H1 (cell line): Measurements from ENCODE around the gene SUGP2. TPM values are rescaled to one million over a fixed set of nuclear protein-coding genes. Genes with fewer than 3 reads are reported as not detected.

ENCODE experiments used
- CTCF ChIA-PET: fragments of 300-600 bp; sonication (Branson Sonifier 250); formaldehyde crosslinking; loops from one replicate; lab custom pipeline; 2021; ENCODE audit not compliant: partially characterized antibody; lab: Charles Lee
- POLR2A ChIA-PET: fragments of 300-600 bp; sonication (Branson Sonifier 250); formaldehyde crosslinking; loops from one replicate; lab custom pipeline; 2021; ENCODE audit warnings: inconsistent platforms; ENCODE audit not compliant: partially characterized antibody; lab: Charles Lee
- DNase-seq, 2 experiments: peaks; one replicate each; pipeline versions ENCODE4 v3.0.0 to v3.0.0-alpha.2; 2010 to 2022; ENCODE audit warnings: low spot score in 2 of 2, low read depth in 1 of 2, mixed read lengths in 1 of 2
- FAIRE-seq: peaks from 2 replicates; lab custom pipeline; 2011; peaks lifted over from hg19 to GRCh38; lab: Jason Lieb, UNC
- H2AFZ ChIP-seq: 2 replicates; pipeline ENCODE4 v1.8.1; 2012; ENCODE audit warnings: low read length, inconsistent platforms
- H2AK5ac ChIP-seq: 2 replicates; pipeline ENCODE4 v1.6.1; 2013; ENCODE audit warnings: low read depth, low read length
- H2BK120ac ChIP-seq: replicated peaks from 2 replicates; pipeline ENCODE3; 2013; ENCODE audit warnings: low read depth, low read length, inconsistent platforms
- H2BK12ac ChIP-seq: 2 replicates; pipeline ENCODE4 v1.6.1; 2013; ENCODE audit warnings: low read depth, low read length
- H2BK15ac ChIP-seq: 2 replicates; pipeline ENCODE4 v1.6.1; 2013; ENCODE audit warnings: low read length
- H2BK20ac ChIP-seq: 2 replicates; pipeline ENCODE4 v1.6.1; 2013; ENCODE audit warnings: low read length
- H2BK5ac ChIP-seq: 2 replicates; pipeline ENCODE4 v1.6.1; 2013; ENCODE audit warnings: low read depth, low read length
- H3K14ac ChIP-seq: 2 replicates; pipeline ENCODE4 v1.6.1; 2013; ENCODE audit warnings: inconsistent platforms; ENCODE audit not compliant: insufficient read length
- H3K18ac ChIP-seq: 2 replicates; pipeline ENCODE4 v1.6.1; 2013; ENCODE audit warnings: low read length; ENCODE audit errors: extremely low read depth
- H3K23ac ChIP-seq: 2 replicates; pipeline ENCODE4 v1.6.1; 2013; ENCODE audit warnings: inconsistent platforms; ENCODE audit not compliant: insufficient read length
- H3K23me2 ChIP-seq: 2 replicates; pipeline ENCODE4 v1.6.1; 2013; ENCODE audit warnings: low read depth, low read length
- H3K27ac ChIP-seq: 2 replicates; pipeline ENCODE4 v1.6.1; 2011; ENCODE audit warnings: low read depth, low read length, inconsistent platforms
- H3K27me3 ChIP-seq, 4 experiments: replicated peaks in 1 of 4; 1 replicate in 1 of 4; 2 replicates in 3 of 4; pipeline versions ENCODE4 v1.6.1 to v1.8.1; 2011 to 2013; ENCODE audit warnings: low read length in 3 of 4, mild to moderate bottlenecking in 3 of 4, inconsistent platforms in 2 of 4, mixed read lengths in 2 of 4, moderate library complexity in 1 of 4; ENCODE audit not compliant: control insufficient read depth in 3 of 4, insufficient read depth in 3 of 4; ENCODE audit errors: extremely low read depth in 1 of 4
- H3K36me3 ChIP-seq, 4 experiments: 2 replicates each; pipeline versions ENCODE4 v1.6.1 to v1.8.1; 2011 to 2013; ENCODE audit warnings: mild to moderate bottlenecking in 4 of 4, low read length in 3 of 4, moderate library complexity in 2 of 4, control low read depth in 1 of 4, inconsistent platforms in 1 of 4; ENCODE audit not compliant: insufficient read depth in 4 of 4, control insufficient read depth in 2 of 4
- H3K4ac ChIP-seq: replicated peaks from 2 replicates; pipeline ENCODE3; 2013; ENCODE audit warnings: low read length, low read depth, mixed read lengths, inconsistent platforms; ENCODE audit not compliant: insufficient read length
- H3K4me1 ChIP-seq, 4 experiments: replicated peaks in 1 of 4; 1 replicate in 1 of 4; 2 replicates in 3 of 4; pipeline versions ENCODE4 v1.6.1 to v1.8.1; 2011 to 2013; ENCODE audit warnings: low read length in 3 of 4, inconsistent platforms in 2 of 4, mixed read lengths in 1 of 4; ENCODE audit not compliant: insufficient read depth in 4 of 4, control insufficient read depth in 3 of 4
- H3K4me2 ChIP-seq, 2 experiments: 2 replicates each; pipeline versions ENCODE4 v1.6.1 to v1.8.1; 2011 to 2013; ENCODE audit warnings: low read depth in 2 of 2, low read length in 2 of 2, control low read depth in 1 of 2, inconsistent platforms in 1 of 2, mild to moderate bottlenecking in 1 of 2; ENCODE audit not compliant: insufficient read depth in 1 of 2
- H3K4me3 ChIP-seq, 4 experiments: fragments of 200-600, 300-600 bp in 1 of 4; sonication (generic), shearing (Covaris generic), sonication (Bioruptor Twin) in 1 of 4; 2 replicates each; pipeline versions ENCODE4 v1.5.1 to v1.8.1; 2011 to 2016; ENCODE audit warnings: low read length in 4 of 4, low read depth in 3 of 4, control low read depth in 2 of 4, inconsistent platforms in 2 of 4, mild to moderate bottlenecking in 2 of 4, mixed read lengths in 1 of 4, moderate library complexity in 1 of 4; ENCODE audit not compliant: insufficient read depth in 2 of 4; ENCODE audit errors: extremely low read depth in 1 of 4
- H3K56ac ChIP-seq: replicated peaks from 2 replicates; pipeline ENCODE3; 2013; ENCODE audit warnings: low read depth, mild to moderate bottlenecking, mixed read lengths, low read length, inconsistent platforms; ENCODE audit not compliant: insufficient read length
- H3K79me1 ChIP-seq: 2 replicates; pipeline ENCODE4 v1.6.1; 2013; ENCODE audit warnings: low read depth, low read length, control low read depth
- H3K79me2 ChIP-seq, 2 experiments: 2 replicates each; pipeline versions ENCODE4 v1.6.1 to v1.8.1; 2012 to 2013; ENCODE audit warnings: low read length in 2 of 2, mild to moderate bottlenecking in 2 of 2, inconsistent platforms in 1 of 2; ENCODE audit not compliant: insufficient read depth in 2 of 2, control insufficient read depth in 1 of 2
- H3K9ac ChIP-seq, 4 experiments: replicated peaks in 1 of 4; 1 replicate in 1 of 4; 2 replicates in 3 of 4; pipeline versions ENCODE4 v1.6.1 to v1.8.1; 2011 to 2013; ENCODE audit warnings: low read depth in 3 of 4, low read length in 3 of 4, control low read depth in 2 of 4, mild to moderate bottlenecking in 2 of 4, moderate library complexity in 2 of 4, inconsistent platforms in 1 of 4; ENCODE audit errors: extremely low read depth in 1 of 4
- H3K9me3 ChIP-seq, 2 experiments: 2 replicates each; pipeline versions ENCODE4 v1.6.1 to v1.8.1; 2012 to 2013; ENCODE audit warnings: mild to moderate bottlenecking in 2 of 2, moderate library complexity in 2 of 2, control low read depth in 1 of 2, inconsistent platforms in 1 of 2, low read depth in 1 of 2, low read length in 1 of 2, mixed read lengths in 1 of 2; ENCODE audit not compliant: insufficient read depth in 2 of 2
- H4K20me1 ChIP-seq, 2 experiments: replicated peaks in 1 of 2; 2 replicates each; pipeline versions ENCODE3 to v1.8.1; 2011 to 2013; ENCODE audit warnings: inconsistent platforms in 2 of 2, low read length in 2 of 2, mild to moderate bottlenecking in 1 of 2; ENCODE audit not compliant: insufficient read depth in 2 of 2, control insufficient read depth in 1 of 2
- H4K5ac ChIP-seq: 2 replicates; pipeline ENCODE4 v1.6.1; 2013; ENCODE audit warnings: low read length, low read depth, mixed read lengths, inconsistent platforms; ENCODE audit not compliant: insufficient read length
- H4K8ac ChIP-seq: 2 replicates; pipeline ENCODE4 v1.8.0; 2013; ENCODE audit warnings: mild to moderate bottlenecking, moderate library complexity, low read length, inconsistent platforms; ENCODE audit not compliant: insufficient read depth; ENCODE audit errors: extremely low read depth
- H4K91ac ChIP-seq: replicated peaks from 2 replicates; pipeline ENCODE3; 2013; ENCODE audit warnings: low read length, mixed read lengths, inconsistent platforms; ENCODE audit not compliant: insufficient read length
- EP300 ChIP-seq, 2 experiments: IDR thresholded peaks; 1 replicate in 1 of 2; 2 replicates in 1 of 2; pipeline ENCODE4 v1.6.1; 2011 to 2012; ENCODE audit warnings: low read depth in 2 of 2, low read length in 2 of 2, mild to moderate bottlenecking in 2 of 2, borderline replicate concordance in 1 of 2, inconsistent platforms in 1 of 2, moderate library complexity in 1 of 2
- HDAC6 ChIP-seq: IDR thresholded peaks from one replicate; pipeline ENCODE4 v1.7.1; 2012; ENCODE audit warnings: low read depth, mild to moderate bottlenecking, inconsistent platforms, low read length, moderate library complexity
- JUN ChIP-seq: IDR thresholded peaks from 2 replicates; pipeline ENCODE4 v1.6.1; 2011; ENCODE audit warnings: low read depth, mild to moderate bottlenecking, improper control_type of control experiment, low read length
- MAFK ChIP-seq: IDR thresholded peaks from 2 replicates; pipeline ENCODE4 v1.6.1; 2012; ENCODE audit warnings: low read depth, mild to moderate bottlenecking, improper control_type of control experiment, low read length
- NANOG ChIP-seq: IDR thresholded peaks from 2 replicates; pipeline ENCODE4 v1.6.1; 2011; ENCODE audit warnings: low read length, low read depth, mild to moderate bottlenecking, inconsistent platforms; ENCODE audit not compliant: insufficient read depth, poor library complexity, severe bottlenecking
- PHF8 ChIP-seq: fragments of 200-600 bp; sonication (generic); conservative IDR thresholded peaks from 2 replicates; pipeline ENCODE4 v1.7.1; 2012; ENCODE audit warnings: low read depth, mild to moderate bottlenecking, inconsistent platforms, low read length, moderate library complexity
- SAP30 ChIP-seq: fragments of 300-600 bp; sonication (generic); IDR thresholded peaks from 2 replicates; pipeline ENCODE4 v1.7.1; 2012; ENCODE audit warnings: low read length, moderate library complexity, mild to moderate bottlenecking, inconsistent platforms; ENCODE audit not compliant: insufficient read depth, insufficient replicate concordance
- SIRT6 ChIP-seq: IDR thresholded peaks from one replicate; pipeline ENCODE4 v1.7.1; 2012; ENCODE audit warnings: low read length, inconsistent platforms
- SP4 ChIP-seq: IDR thresholded peaks from 2 replicates; pipeline ENCODE4 v1.6.1; 2012; ENCODE audit warnings: low read length, inconsistent platforms
- TAF7 ChIP-seq: optimal IDR thresholded peaks from 2 replicates; pipeline ENCODE3; 2011; ENCODE audit warnings: low read depth, mild to moderate bottlenecking, inconsistent platforms, low read length, moderate library complexity, borderline replicate concordance
- WGBS, 2 experiments: shearing (Covaris generic) in 1 of 2; methylation state at CpG; one replicate each; pipeline versions ENCODE4 v1.1.6 to v1.1.7; 2013 to 2015; ENCODE audit warnings: low lambda C conversion rate in 2 of 2, mixed read lengths in 2 of 2, inconsistent platforms in 1 of 2, low coverage in 1 of 2, missing lambda C conversion rate in 1 of 2; ENCODE audit not compliant: insufficient replicate concordance in 2 of 2, insufficient coverage in 1 of 2, insufficient read length in 1 of 2; ENCODE audit errors: extremely low coverage in 1 of 2, missing lambda C conversion rate in 1 of 2; 5-methylcytosine and 5-hydroxymethylcytosine counted together
- polyA plus RNA-seq, 7 experiments: library from polyadenylated mRNA; depleted of rRNA in 3 of 7; stranded (reverse) in 5 of 7; unstranded in 2 of 7; fragments of >200 nt in 5 of 7; fragments of 200-250 nt in 2 of 7; gene quantifications; 1 replicate in 5 of 7; 2 replicates in 1 of 7; 4 replicates in 1 of 7; pipeline versions ENCODE4 v1.2.1 to v1.2.3, GENCODE V29; 2011 to 2013; ENCODE audit warnings: missing spikeins in 2 of 7, mixed read lengths in 2 of 7
- total RNA-seq: library from RNA; stranded (reverse); fragmentation: NEBNext Ultra II Directional; extraction: Animal tissue kit (Norgen Biotek cat#: 25700); gene quantifications from 2 replicates; pipeline ENCODE4 v1.2.1, GENCODE V29; 2021

SUGP2 gene
- total and polyA plus RNA-seq, 2 of the 8 experiments (the other 6 are each of a cell fraction or from before 2014, with no cell fraction given), result 57.7 to 114 TPM

DNA sequence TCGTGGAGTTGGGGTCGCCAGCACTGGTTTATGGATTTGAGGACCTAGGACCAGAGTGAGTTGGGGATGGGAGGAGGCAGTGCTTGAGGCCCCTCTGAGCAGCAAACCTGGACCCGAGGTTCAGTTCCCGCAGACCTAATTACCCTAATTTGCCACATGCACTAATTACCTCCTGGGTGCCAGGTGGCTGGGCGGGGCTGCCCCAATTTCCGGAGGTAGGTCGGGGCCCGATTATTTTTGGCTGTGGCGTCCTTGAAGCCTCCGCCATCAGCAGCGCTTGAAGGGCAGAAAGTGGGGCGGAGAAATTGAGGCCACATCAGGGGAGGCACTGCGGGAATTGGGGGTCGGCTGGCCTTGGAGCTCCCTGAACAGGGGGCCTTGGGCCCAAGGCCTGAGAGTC, 86.4 kb downstream of the SUGP2 start:
- Histone ChIP-seq H3K9ac (no peak overlapping the region), H3K18ac (no peak overlapping the region), H3K4me1 (peaks cover 0 to 2% (median under 1%) of the 10 kb centered on the region in 4 experiments; a peak in 3 of 7 replicates), H2BK20ac (no peak overlapping the region), H3K14ac (no peak overlapping the region), H3K27me3 (no peaks in the 10 kb centered on the region), H2BK5ac (no peak overlapping the region), H4K5ac (no peak overlapping the region), H4K8ac (peak overlapping the region; percentile 68; the same call in 1 of the 2 replicates), H3K4ac (no peak overlapping the region), H3K23ac (no peak overlapping the region), H3K23me2 (0 out of 2 replicates have a peak, but pooled peaks cover 1% of the 10 kb centered on the region), H3K56ac (no peak overlapping the region), H4K91ac (no peak overlapping the region), H3K79me1 (no peaks in the 10 kb centered on the region), H2AFZ (no peak overlapping the region), H3K4me2 (no peak overlapping the region), H3K4me3 (no peak overlapping the region), H2BK12ac (no peak overlapping the region), H3K9me3 (no peaks in the 10 kb centered on the region), H2BK15ac (no peak overlapping the region), H2AK5ac (no peak overlapping the region), H3K79me2 (no peaks in the 10 kb centered on the region; a peak in 1 of 4 replicates), H3K27ac (no peak overlapping the region), H3K36me3 (0 out of 8 replicates have a peak, but pooled peaks cover 0 to 5% (median 0%) of the 10 kb centered on the region in 4 experiments), H2BK120ac (no peak overlapping the region), H4K20me1 (peaks cover 1 to 2% of the 10 kb centered on the region in 2 experiments)
- POLR2A ChIA-PET, result interaction anchor here (0.7 kb wide), 1 partner anchor 52 kb away, joined by 3 read pairs; no protein-coding TSS in a partner anchor
- WGBS, 2 experiments, result 87% methylated on average over 11 of the region's 14 CpGs; no CpG with 5 or more reads in 1 of the 2 experiments
- CTCF ChIA-PET, result interaction anchor here (2.0 kb wide), 1 partner anchor 40 kb away, joined by 11 read pairs; no protein-coding TSS in a partner anchor
- DNase-seq (no peak), FAIRE-seq (no peak)
- TF ChIP-seq NANOG, result no peak
- TF ChIP-seq HDAC6, result no peak
- no peak for TF ChIP-seq PHF8
- no peak for TF ChIP-seq JUN
- no peak for TF ChIP-seq SP4
- no peak for TF ChIP-seq EP300 (IDR thresholded peaks at IDR 0.05; ENCODE audit: borderline replicate concordance in 1 of 2, low read depth in 2 of 2, low read length in 2 of 2)
- TF ChIP-seq SIRT6, result no peak
- no peak for TF ChIP-seq SAP30
- TF ChIP-seq TAF7, result no peak
- no peak for TF ChIP-seq MAFK
